Right lobe of liver (tissue), 4 donors: ENCODE data around the gene NAV2.

Source experiments
- CTCF ChIP-seq, 4 donors: fragments of 200-600 bp in 3 of 4; fragments of 450-650 bp in 1 of 4; IDR thresholded peaks; one replicate each; pipeline versions ENCODE4 v1.5.1 to v1.8.0; 2016 to 2022; ENCODE audit warnings: antibody characterized with exemption in 4 of 4, mild to moderate bottlenecking in 2 of 4
- POLR2A ChIP-seq: fragments of 450-650 bp; IDR thresholded peaks from one replicate; pipeline ENCODE4 v1.6.1; 2017; ENCODE audit warnings: antibody characterized with exemption, mild to moderate bottlenecking
- donor health status: DM: no; HTN: no; CAD: no.
- donor health status: DM: no; HTN: no; CAD: no.
- donor health status: DM: no; HTN: yes; CAD: no.

GRCh38 chr11:20015101-20015500 lies 302.5 kb downstream of the NAV2 start:
- TF ChIP-seq CTCF (IDR thresholded peaks at IDR 0.05) (no peak), POLR2A (no peak)
